ENCODE measurements around the gene LDLRAD4. TPM values are rescaled to one million over a fixed set of nuclear protein-coding genes. Genes with fewer than 3 reads are reported as not detected.

The LDLRAD4 gene
- total RNA-seq, 1 experiment from 2014 or later: 0.68 TPM

DNA sequence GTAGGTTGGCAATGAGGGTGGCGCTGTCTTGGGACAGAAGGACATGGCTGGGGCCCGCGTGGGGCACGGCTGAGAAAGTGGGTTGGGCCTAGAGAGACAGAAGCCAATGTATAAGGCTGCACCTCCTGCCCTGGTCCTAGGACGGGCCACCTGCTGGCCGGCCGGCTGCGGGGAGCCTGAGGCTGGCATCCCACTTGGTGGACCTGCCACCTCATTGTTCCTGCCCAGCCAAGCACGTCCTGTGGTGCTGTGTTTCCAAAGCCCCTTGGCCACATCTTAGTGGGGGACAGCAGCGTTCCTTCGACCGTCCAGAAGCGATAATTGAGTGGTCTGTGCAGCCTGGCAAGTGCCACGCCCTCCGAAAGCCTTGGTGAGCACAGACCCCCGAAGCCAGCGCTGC is 223.9 kb downstream of the LDLRAD4 start:
- no peak for DNase-seq (ENCODE audit: low read depth in 1 of 2, low spot score in 2 of 2)
- Histone ChIP-seq H3K4me3 (no peak overlapping the region), H3K36me3 (no peaks in the 10 kb centered on the region), H3K4me1 (replicated peaks) (0 out of 2 replicates have a peak, but pooled peaks cover 4% of the 10 kb centered on the region), H3K27ac (no peak overlapping the region), H3K9me3 (replicated peaks) (no peaks in the 10 kb centered on the region), H3K27me3 (replicated peaks) (no peaks in the 10 kb centered on the region)

DNA sequence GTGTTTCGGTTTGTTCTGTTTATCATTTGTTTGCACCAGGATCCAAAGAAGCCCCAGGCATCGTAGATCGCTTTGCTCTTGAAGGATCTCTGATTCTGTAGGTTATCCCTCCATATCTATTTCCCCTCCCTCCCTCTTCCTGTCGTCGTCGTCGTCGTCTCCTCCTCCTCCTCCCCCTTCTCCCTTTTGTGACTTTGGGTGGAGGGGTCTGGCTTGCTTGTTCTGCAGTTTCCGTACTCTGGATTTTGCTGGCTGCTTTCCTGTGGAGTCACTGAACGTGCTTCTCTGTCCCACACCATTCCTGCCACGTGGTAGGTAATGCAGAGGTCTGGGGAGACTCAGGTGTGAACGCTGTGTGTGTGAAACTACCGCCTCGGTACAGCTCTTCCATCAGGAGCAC is 225.0 kb downstream of the LDLRAD4 start:
- Histone ChIP-seq H3K27ac (no peak overlapping the region), H3K27me3 (replicated peaks) (no peaks in the 10 kb centered on the region), H3K36me3 (no peaks in the 10 kb centered on the region), H3K4me3 (no peak overlapping the region), H3K4me1 (replicated peaks) (0 out of 2 replicates have a peak, but pooled peaks cover 4% of the 10 kb centered on the region), H3K9me3 (replicated peaks) (no peaks in the 10 kb centered on the region)
- no peak for DNase-seq (ENCODE audit: low read depth in 1 of 2, low spot score in 2 of 2)

DNA sequence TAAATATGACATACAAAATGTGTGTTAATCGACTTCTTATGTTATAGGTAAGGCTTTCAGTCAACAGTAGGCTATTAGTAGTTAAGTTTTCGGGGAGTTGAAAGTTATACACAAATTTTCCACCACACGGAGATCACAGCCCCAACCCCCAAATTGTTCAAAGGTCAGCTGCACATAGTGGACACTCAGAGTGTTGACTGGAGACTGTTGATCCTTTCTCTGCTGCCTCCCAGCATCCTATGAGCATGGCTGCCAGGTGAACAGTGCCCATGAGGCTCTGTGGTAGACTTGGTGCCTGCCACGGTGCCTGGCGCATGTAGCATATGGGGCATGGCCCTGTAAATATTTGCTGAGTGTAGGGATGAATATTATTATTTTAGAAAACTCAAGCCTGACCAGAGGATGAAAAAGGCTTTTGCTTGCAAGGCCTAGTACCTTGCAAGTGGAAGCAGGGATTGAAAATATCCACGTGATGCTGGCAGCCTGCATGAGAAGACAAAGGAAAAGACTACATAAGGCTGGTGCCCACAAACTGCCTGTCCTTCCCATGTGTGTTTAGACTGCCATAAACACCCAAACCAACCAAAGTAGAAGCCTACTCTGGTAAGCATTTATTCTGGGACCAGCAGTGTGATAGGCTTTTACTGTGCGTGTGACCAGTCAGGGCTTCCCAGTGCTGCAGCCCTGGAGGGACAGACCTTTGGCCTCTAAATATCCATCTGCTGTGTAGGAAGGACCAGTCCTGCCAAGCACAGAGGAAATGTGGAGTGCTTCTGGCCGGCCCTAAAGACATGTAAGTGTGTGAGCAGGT is 226.1 kb downstream of the LDLRAD4 start:
- Histone ChIP-seq H3K9me3 (replicated peaks) (no peaks in the 10 kb centered on the region), H3K4me1 (replicated peaks) (0 out of 2 replicates have a peak, but pooled peaks cover 4% of the 10 kb centered on the region), H3K4me3 (no peak overlapping the region), H3K27ac (no peak overlapping the region), H3K27me3 (replicated peaks) (no peaks in the 10 kb centered on the region), H3K36me3 (no peaks in the 10 kb centered on the region)
- DNase-seq (ENCODE audit: low read depth in 1 of 2, low spot score in 2 of 2): no peak

DNA sequence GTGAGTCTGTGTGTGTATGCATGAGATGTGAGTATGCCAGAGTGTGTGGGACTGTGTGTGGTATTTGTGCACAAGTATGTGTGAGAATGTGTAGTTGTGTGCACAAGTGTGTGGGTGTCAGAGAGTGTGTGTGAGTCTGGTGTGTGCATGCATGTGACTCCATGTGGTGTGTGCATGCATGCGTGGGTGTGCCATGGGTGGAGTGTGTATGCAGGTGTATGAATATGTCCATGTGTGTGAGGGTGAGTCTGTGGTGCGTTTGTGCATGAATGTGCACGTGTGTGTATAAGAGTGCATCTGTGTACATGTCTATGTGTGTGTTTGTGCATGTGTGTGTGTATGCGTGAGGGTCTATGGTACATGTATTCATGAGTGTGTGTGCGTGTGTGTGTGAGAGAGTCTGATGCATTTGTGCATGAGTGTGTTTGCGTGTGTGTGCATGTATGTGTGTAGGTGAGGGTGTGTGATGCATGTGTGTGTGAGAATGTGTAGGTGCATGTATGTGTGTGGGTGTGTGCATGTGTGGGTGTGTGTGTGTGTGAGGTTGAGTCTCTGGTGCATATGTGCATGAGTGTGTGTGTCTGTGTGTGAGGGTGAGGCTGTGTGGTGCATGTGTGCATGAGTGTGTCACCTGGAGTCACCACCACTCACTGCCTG is 226.8 kb downstream of the LDLRAD4 start:
- no peaks in the 10 kb centered on the region for H3K9me3 ChIP-seq (replicated peaks)
- no peak overlapping the region for H3K4me3 ChIP-seq
- no peaks in the 10 kb centered on the region for H3K36me3 ChIP-seq
- no peak for DNase-seq (ENCODE audit: low read depth in 1 of 2, low spot score in 2 of 2)
- 0 out of 2 replicates have a peak, but pooled peaks cover 4% of the 10 kb centered on the region for H3K4me1 ChIP-seq (replicated peaks)
- no peaks in the 10 kb centered on the region for H3K27me3 ChIP-seq (replicated peaks)
- H3K27ac ChIP-seq: no peak overlapping the region

DNA sequence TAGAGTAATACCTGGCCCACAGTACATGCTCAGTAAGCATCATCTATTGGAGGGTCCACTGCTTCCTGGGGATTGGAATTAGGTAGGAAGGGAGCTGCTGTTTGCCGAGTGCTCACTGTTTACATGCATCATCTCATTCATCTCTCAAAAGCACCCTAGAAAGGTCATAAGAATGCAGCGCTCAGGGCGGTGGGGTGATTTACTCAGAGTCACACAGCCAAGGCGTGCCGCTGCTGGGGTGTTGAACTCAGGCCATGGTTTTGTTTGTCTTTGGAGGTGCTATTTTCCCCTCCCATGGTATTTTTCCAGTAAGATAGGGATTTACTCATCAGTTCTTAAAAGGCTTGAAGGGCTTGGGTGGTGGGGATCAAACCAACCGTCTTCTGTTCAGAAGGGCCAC is 227.5 kb downstream of the LDLRAD4 start:
- DNase-seq (ENCODE audit: low read depth in 1 of 2, low spot score in 2 of 2): no peak
- no peak overlapping the region for H3K27ac ChIP-seq
- H3K36me3 ChIP-seq: no peaks in the 10 kb centered on the region
- H3K27me3 ChIP-seq (replicated peaks): no peaks in the 10 kb centered on the region
- H3K4me3 ChIP-seq: no peak overlapping the region
- 0 out of 2 replicates have a peak, but pooled peaks cover 4% of the 10 kb centered on the region for H3K4me1 ChIP-seq (replicated peaks)
- no peaks in the 10 kb centered on the region for H3K9me3 ChIP-seq (replicated peaks)

DNA sequence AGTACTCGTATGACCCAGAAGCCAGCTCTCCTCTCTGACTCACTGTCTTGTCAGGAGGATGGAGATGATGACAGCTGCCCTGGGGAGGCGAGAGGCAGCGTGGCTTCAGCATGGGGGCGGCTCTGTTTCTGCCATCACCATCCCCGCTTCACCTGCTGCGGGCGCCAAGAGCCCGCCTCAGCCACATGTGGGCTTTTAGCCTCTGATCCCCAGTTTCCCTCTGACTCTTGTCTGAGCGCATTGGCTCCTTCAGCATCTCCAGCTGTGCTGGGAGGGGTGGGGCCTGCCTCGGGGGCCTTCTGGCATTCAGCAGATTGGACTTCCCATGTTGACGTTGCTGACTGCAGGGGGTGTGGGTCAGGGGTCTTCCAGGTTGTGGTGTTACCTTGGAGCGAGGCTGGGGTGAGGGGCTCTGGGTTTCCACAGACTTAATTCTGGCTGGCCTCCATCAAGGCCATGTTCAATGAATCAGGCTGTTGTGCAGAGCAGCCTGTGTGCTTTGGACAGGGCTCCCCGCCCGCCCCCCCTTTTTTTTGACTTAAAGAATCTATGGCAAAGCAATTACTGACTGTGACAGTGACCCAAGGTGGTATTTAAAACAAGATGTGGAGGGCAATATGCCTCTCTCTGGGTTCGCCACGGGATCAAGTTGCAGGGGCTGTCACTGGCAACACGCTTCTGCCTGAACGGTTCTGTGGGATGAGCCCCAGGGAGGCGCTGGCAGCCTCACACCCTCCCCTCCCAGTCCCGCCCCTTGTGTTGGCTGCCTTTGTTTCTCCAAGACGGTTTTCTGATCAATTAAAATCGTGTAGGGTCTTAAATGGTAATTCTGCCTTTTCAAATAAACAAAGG is 228.3 kb downstream of the LDLRAD4 start:
- Histone ChIP-seq H3K9me3 (replicated peaks) (no peaks in the 10 kb centered on the region), H3K4me1 (replicated peaks) (peaks cover 4% of the 10 kb centered on the region; the same call in 1 of the 2 replicates), H3K27me3 (replicated peaks) (no peaks in the 10 kb centered on the region), H3K4me3 (no peak overlapping the region), H3K36me3 (no peaks in the 10 kb centered on the region), H3K27ac (no peak overlapping the region)
- no peak for DNase-seq (ENCODE audit: low read depth in 1 of 2, low spot score in 2 of 2)

DNA sequence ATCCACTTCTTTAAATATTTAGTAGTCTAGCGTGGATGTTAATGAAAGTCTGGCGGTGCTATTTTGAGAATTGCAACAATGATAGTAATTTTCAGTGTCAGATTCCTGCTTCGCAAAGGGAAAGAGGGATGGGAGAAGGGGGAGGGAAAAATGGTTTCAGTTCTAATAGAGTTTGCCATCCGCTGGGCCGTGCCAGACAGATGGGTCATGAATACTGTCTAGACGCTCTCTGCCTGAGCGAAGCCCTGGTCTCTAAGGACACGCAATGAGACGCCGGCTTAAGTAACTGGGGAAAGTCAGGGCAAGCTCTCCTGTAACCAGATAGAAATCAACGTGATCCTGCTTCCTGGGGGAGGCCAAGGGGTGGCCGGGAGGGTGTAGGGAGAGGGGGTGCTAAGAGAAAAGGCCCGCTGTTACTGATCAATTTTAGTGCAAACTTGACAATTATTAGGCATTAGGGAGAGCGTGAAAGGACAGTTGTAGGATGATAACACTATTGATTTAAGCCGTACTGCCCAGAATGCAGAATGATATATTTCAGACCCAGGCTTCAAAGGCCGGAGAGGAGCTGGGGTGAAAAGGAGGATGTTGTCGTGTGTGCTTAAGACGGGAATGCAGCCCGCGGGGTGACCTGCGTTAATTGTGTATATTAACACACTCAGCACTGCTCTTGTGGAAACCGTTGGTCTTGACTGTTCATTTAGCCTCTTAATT is 229.2 kb downstream of the LDLRAD4 start:
- Histone ChIP-seq H3K27me3 (replicated peaks) (no peaks in the 10 kb centered on the region), H3K9me3 (replicated peaks) (no peaks in the 10 kb centered on the region), H3K36me3 (no peaks in the 10 kb centered on the region), H3K27ac (no peak overlapping the region), H3K4me3 (no peak overlapping the region), H3K4me1 (replicated peaks) (peaks cover 10% of the 10 kb centered on the region; the same call in 1 of the 2 replicates)
- peak; percentile 38 to 63 for DNase-seq (ENCODE audit: low read depth in 1 of 2, low spot score in 2 of 2)

DNA sequence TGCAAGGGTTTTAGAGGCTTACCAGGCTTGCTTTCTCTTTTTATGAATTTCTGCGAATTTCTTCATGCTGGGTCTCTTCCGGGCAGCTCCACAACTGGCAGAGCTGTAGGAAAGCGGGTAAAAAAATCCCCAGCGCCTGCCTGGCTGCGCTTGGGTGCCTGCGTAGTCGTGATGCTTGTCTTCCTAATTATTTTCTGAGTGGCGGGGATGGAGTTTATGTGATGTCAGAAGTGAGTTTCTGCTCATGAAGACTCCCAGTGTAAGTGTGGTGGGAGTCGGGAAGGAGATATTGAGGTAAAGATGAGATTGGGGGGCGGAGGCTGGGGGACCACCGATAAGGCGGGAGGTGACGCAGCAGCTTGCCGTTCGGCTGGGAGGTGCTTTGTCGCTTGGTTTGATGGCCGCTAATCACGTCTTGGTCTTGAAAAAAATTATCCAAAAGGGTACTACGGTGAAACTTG is 229.8 kb downstream of the LDLRAD4 start:
- Histone ChIP-seq H3K4me1 (replicated peaks) (peaks cover 10% of the 10 kb centered on the region; the same call in 1 of the 2 replicates), H3K27me3 (replicated peaks) (no peaks in the 10 kb centered on the region), H3K36me3 (no peaks in the 10 kb centered on the region), H3K27ac (no peak overlapping the region), H3K9me3 (replicated peaks) (no peaks in the 10 kb centered on the region), H3K4me3 (no peak overlapping the region)
- no peak for DNase-seq (ENCODE audit: low read depth in 1 of 2, low spot score in 2 of 2)

DNA sequence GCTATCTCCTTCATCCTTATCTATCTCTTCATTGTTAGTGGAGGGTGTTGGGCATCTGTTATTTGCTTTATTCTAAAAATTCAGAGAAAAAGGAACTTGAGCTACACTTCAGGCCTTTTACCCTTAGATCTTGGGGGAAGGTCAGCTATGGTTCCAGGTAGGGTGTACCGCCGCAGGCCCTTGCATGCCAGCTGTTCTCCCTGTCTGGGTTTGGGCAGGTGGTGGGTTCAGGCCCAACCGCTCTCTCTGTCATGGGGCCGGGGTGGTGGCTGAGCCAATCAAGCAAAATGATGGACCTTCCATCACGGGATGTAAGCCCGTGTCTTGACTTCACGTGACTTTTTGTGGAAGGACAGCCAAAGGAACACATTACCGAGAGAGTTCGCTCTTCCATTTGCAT is 231.1 kb downstream of the LDLRAD4 start:
- Histone ChIP-seq H3K4me1 (replicated peaks) (peaks cover 10% of the 10 kb centered on the region; the same call in 1 of the 2 replicates), H3K9me3 (replicated peaks) (no peaks in the 10 kb centered on the region)

DNA sequence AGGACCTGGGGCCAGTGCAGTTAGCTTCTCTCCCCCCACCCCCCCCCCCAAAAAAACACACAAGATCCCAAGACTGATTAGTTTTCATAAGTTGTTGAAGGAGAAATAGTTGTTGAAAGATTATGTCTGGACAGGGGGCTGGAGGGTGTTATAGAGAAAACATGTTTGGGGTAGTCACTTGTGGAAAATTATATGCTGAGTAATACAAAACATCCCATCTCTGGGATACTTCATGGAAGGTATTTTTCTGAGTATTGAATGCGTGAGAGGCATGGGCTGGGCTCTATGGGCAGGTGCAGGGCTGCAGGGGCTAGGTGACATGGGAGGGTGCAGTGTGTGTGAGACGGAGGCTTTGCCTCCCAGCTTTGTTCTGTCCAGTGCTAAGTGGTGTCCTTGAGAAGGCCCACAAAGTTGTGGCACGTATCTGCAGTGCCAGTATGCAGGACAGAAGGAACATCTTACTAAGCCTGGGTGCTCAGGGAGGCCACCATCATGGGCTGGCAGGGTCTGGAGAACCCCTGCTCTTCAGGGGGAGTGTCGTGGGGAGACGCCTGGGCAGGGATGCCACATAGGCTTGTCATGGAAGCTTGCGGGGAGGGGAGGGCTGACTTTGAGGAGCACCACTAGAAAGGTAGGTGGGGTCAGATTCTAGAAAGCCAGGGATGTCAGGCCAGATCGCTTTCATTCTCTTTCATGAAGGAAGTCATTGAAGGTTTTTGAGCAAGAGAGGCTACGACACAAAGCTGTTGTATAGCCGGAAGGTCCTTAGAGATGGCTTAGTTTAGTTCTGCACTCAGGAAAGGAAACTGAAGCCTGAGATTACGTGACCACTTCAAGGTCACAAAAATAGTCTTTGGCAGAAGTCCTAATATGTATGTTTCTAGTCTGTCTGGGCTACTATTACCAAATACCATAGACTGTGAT is 232.0 kb downstream of the LDLRAD4 start:
- H3K36me3 ChIP-seq: no peaks in the 10 kb centered on the region
- H3K4me1 ChIP-seq (replicated peaks): peaks cover 10% of the 10 kb centered on the region; the same call in 1 of the 2 replicates
- no peak overlapping the region for H3K27ac ChIP-seq
- no peaks in the 10 kb centered on the region for H3K27me3 ChIP-seq (replicated peaks)
- no peaks in the 10 kb centered on the region for H3K9me3 ChIP-seq (replicated peaks)
- no peak for DNase-seq (ENCODE audit: low read depth in 1 of 2, low spot score in 2 of 2)
- H3K4me3 ChIP-seq: no peak overlapping the region

More for the DNA sequence above, 231.1 kb downstream of the LDLRAD4 start:
- DNase-seq (ENCODE audit: low read depth in 1 of 2, low spot score in 2 of 2): no peak
- Histone ChIP-seq H3K27ac (no peak overlapping the region), H3K4me3 (no peak overlapping the region), H3K36me3 (no peaks in the 10 kb centered on the region), H3K27me3 (replicated peaks) (no peaks in the 10 kb centered on the region)

DNA sequence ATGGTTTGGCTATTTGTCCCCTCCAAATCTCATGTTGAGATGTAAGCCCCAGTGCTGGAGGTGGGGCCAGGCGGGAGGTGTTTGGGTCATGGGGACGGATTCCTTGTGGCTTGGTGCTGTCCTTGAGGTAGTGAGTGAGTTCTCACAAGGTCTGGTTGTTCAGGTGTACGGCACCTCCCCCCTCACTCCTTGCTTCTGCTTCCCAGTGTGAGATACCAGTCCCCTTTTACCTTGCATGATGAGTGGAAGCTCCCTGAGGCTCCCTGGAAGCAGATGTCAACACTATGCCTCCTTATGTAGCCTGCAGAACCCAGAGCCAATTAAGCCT is 232.6 kb downstream of the LDLRAD4 start:
- no peak for DNase-seq (ENCODE audit: low read depth in 1 of 2, low spot score in 2 of 2)
- no peak overlapping the region for H3K27ac ChIP-seq
- no peak overlapping the region for H3K4me3 ChIP-seq
- H3K9me3 ChIP-seq (replicated peaks): no peaks in the 10 kb centered on the region
- no peaks in the 10 kb centered on the region for H3K36me3 ChIP-seq
- H3K27me3 ChIP-seq (replicated peaks): no peaks in the 10 kb centered on the region
- H3K4me1 ChIP-seq (replicated peaks): peaks cover 10% of the 10 kb centered on the region; the same call in 1 of the 2 replicates

DNA sequence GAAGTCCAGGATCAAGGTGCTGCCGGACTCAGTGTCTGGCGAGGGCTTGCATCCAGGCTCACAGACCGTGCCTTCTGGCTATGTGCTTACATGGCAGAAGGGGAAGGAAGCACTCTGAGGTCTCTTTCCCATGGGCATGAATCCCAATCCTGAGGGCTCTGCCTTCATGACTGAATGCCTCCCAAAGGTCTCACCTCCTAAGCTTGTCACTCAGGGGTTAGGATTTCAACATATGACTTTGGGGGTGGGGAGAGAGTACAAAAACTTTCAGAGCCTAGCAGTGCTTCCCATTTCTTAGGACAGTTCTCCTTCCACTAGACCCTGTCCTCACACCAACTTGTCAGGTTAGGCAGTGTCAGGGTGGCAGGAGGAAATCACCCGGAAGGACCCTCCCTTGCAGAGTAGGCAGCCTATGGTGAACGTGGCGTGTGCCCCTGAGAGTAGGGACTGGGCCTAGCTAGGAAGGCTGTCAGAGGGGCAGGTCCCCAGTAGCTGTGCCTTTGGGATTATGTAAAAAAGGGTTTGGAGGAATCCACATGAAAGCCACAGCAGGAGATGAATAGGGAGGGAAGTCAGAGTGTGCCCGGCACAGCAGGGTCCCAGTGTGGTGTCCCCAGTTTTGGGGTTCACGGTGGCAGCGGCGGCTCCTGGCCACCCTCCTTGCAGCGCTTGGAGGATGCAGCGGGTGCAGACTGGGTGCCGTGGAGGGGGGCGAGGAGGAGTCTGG is 233.3 kb downstream of the LDLRAD4 start:
- DNase-seq (ENCODE audit: low read depth in 1 of 2, low spot score in 2 of 2): no peak
- Histone ChIP-seq H3K36me3 (no peaks in the 10 kb centered on the region), H3K27ac (no peak overlapping the region), H3K4me3 (no peak overlapping the region), H3K4me1 (replicated peaks) (peaks cover 6% of the 10 kb centered on the region; the same call in 1 of the 2 replicates), H3K9me3 (replicated peaks) (no peaks in the 10 kb centered on the region), H3K27me3 (replicated peaks) (no peaks in the 10 kb centered on the region)
